Measurements from ENCODE around the gene CDRT4. TPM values are rescaled to one million over a fixed set of nuclear protein-coding genes. Genes with fewer than 3 reads are reported as not detected.

Gene CDRT4
- total RNA-seq (2022; extraction: Qiagen RNA extraction), result 0.51 to 1.7 TPM (median 1.2 TPM) in 4 of 5 replicates, not detected in the other

DNA sequence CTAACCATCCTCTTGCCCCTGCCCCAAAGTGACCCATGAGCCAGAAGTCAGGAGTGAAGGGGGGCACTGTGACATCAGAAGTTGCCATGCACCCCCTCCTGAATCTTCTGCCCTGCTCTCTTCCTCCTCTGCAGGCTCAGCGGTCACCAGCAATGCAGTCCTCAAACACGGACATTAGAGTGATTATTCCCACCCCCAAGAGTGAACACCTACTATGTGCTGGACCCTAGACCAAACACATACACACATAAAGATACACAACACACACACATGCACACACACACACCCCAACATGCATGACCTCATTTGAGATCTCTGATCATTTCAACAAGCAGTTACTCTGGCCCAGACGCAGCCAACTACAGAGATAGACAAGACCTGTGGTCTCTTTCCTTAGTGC is at the start of gene CDRT4:
Gene CDRT4, minus strand, starts transcription at position 30 of the 400 bp plus-strand sequence. CDS start 27,383 bp downstream, outside the sequence.

Other genes starting within 250 kb of the CDRT4 start
- gene PMP22, start 202.3 kb downstream of the CDRT4 start, total RNA-seq (2022; extraction: Qiagen RNA extraction), result 187 to 218 TPM (median 197 TPM) in 5 replicates
- 0.14 TPM in 1 of 5 replicates, not detected in the others for gene TEKT3, start 126.0 kb downstream of the CDRT4 start, total RNA-seq (2022; extraction: Qiagen RNA extraction)
- gene TVP23C, start 95.9 kb upstream of the CDRT4 start, total RNA-seq (2022; extraction: Qiagen RNA extraction), result 6.2 to 13.9 TPM (median 9.9 TPM) in 5 replicates
- 1.9 to 3.2 TPM (median 2.7 TPM) in 5 replicates for gene FBXW10B, start 152.1 kb upstream of the CDRT4 start, total RNA-seq (2022; extraction: Qiagen RNA extraction)
- gene TRIM16, start 216.7 kb upstream of the CDRT4 start, total RNA-seq (2022; extraction: Qiagen RNA extraction), result 180 to 235 TPM (median 202 TPM) in 5 replicates
- gene ZNF286A, start 232.1 kb upstream of the CDRT4 start, total RNA-seq (2022; extraction: Qiagen RNA extraction), result 22.6 to 37.9 TPM (median 24.8 TPM) in 5 replicates